Measurements from ENCODE around the gene LRRC8D.

- TF ChIP-seq CTCF (IDR thresholded peaks at IDR 0.05) (no peak), POLR2A (IDR thresholded peaks at IDR 0.05) (no peak)
These were observed 34.1 kb upstream of the LRRC8D start for GRCh38 chr1:89786628-89787214.

All from breast epithelium (tissue), 3 donors.